GM18499 (cell line): ENCODE results near the gene MPDZ.

Source experiments
- ATAC-seq: cut with Tn5 transposase; IDR thresholded peaks from one replicate; pipeline ENCODE4 v1.9.1; 2021; ENCODE audit warnings: moderate number of reproducible peaks; ENCODE audit not compliant: insufficient read depth, unreplicated experiment

MPDZ gene

DNA sequence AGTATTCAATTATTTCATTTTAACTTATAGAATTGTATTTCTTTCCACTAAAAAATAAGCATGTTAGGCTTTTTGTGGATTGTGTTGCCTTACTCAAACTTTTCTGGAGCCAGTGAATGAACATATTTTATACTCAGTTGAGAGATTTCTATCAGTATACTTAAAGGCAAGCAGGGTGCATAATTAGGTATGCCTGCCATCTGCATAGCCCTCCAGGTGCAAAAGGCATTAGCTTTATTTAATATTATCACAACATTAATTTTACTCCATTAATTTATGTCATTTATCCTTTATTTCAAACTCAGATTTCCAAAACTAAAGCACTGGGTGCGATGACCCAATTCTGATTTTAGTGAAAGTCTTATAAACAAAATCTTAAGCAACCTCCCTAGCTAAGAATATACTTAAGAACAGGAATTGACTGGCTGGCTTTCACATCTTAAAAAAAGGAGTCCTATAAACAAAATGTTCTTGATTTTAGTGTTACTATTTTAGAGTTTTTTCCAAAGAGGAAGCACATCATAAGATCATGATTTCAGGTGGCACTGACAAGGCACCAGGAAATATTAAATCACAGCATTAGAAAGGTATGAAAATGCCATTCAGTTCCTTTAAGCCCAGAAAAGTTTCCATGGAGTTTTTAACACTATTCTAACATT, 178.4 kb downstream of the MPDZ start:
- no peak for ATAC-seq

DNA sequence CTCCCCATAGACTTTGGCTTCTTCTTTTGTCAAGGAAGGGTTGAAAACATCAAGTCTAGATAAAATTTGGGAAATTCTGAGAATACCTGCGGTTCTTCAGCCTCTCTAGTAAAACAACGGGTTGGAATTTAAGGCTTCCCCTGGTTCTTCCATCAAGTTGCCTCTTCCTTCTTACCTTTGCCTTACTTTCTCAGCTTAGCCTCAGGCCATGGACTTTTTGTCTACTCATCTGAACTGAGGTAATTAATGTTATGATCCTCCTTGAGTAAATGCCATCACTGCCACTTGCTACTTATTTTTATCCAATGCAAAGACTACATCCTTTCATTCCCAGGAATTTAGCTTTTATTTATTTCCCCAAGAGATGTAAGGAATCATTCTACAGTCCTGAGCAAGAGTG, 184.4 kb downstream of the MPDZ start:
- no peak for ATAC-seq

DNA sequence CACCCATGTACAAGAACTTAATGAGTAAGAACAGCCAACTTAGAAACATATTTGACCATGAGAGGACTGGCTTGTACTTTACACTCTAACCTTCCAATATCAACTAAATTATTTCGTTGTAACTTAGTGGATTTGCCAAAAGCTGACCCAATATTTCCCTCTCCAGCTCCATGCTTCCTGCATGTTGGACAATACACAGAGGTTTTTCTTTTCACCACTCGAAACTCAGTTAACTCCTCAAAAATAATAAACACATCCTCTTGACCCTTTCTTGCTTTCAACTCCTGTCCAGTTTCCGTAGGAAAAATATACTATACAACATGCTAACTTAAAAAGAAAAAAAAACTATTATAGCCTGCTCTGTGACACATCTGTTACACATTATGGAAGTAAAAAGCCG, 188.9 kb downstream of the MPDZ start:
- ATAC-seq = no peak

DNA sequence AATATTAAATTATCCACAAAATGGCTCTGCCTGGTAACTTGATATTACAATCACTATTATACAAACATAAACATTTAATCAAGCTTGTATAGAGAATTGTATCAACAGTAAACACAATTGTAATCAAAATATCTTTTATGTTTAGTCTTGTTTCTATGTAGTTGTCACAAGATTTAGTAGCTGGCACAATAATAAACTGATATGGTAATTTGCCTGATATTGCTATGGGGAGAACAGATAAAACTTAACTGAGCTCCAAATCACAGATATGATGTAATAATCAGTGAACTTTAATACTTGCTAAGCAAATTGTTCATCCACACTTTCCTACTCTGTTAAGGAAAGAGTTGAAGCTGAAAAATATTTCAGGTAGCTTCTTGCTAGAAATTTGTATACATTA, 189.8 kb downstream of the MPDZ start:
- ATAC-seq = no peak

DNA sequence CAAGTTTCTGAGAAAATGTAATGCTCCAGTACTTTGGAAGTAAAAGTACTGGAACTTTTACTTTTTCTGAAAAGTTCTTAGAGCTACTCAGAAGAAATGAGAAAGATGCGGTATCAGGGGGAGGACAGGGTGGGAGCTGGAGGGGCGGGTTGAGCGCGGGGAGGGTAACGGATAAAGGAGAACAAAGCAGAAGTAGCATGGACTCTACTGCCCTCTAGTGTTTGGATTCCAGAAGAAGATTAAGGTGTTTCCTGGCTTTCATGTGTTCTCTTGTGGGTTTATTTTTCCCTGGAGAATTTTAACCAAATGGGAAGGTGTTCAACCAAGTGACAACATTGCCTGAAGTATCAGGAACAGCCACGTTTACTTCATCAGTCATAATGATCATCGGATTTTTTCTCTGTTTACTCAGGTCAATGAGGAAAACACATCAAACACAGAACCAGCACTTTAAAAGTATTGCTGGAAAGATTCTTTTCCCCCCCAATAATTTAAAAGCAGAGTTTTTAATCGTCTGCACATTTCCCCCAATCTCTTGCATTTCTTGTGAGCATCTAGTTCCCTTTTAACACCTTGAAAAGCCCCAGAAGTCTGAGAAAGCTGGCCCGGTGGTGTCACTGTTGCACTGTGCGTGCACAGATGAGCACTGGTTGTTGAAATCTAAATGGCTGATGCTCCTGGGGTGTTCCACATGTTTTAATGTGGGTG, 190.6 kb downstream of the MPDZ start:
- ATAC-seq = no peak

DNA sequence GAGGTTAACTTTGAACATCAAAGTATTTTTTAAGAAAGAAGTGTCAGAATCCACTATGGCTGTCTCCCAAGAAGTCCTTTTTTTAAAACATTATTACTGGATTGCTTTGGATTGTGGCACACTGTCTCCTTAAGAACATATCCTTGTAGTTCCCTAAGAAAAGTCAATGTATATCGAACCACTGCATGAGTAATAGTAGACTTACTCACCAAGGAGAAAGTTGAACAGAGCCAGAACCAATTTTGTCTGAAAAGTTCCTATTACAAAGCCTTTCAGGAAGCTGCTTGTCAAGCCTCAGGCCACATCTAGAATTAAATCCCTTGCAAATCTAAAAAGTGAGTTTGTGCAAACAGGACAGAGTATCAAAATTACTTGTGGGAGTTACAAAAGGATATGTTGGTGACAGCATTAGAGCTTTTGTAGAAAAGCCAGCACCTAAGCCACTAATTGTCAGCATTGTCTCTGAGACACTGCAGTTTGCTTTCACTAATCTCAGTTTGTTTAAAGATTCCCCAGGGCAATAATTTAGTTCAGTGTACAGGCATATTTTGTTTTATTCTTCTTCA, 195.4 kb downstream of the MPDZ start:
- no peak for ATAC-seq

DNA sequence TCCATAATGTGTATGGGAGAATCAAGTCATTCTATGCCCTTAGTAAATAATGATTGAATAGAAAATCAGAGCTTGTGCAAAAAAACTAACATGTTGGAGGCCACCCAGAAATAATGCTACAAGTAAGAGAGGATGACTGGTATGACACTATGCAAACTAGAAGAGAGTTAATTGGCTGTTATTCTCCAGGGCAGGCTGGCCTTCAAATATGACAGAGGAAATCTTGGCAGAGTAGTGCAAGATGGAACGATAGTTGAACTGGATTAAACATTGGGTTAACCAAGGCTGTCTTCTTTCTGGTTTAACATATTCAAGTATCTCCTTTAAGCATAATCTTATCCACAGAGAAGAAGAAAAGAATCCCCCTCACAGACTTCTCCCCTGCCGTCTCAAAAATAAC, 196.1 kb downstream of the MPDZ start:
- no peak for ATAC-seq

DNA sequence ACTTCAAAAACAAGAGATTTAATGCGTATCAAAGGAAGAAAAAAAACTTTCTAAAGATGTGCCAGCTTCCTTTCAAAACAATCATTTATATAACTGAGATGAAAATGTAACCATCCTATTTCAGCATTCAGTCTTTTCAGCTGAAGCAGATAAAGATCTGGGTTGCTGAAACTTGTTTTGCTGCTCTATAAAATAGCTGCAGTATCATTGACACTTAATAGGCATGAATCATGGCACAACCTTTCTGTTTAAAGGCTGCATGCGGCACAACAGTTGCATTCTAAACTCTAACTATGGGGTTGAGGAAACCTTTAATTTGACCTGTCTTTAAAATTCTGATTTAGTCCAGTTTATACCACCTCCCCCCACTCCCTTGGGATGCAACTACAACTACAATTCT, 196.7 kb downstream of the MPDZ start:
- no peak for ATAC-seq

DNA sequence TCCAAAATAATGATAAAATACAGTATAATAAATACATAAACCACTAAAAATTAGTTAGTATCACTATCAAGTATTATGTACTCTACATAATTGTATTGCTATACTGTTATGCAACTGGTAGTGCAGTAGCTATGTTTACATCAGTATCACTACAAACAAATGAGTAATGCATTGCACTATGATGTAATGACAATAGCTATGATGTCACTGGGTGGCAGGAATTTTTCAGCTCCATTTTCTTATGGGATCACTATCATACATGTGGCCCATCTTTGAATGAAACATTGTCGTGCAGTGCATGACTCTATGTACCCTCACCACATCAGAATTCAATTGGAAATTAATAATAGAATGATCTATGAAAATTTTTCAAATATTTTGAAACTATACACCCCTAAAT, 201.3 kb downstream of the MPDZ start:
- no peak for ATAC-seq

DNA sequence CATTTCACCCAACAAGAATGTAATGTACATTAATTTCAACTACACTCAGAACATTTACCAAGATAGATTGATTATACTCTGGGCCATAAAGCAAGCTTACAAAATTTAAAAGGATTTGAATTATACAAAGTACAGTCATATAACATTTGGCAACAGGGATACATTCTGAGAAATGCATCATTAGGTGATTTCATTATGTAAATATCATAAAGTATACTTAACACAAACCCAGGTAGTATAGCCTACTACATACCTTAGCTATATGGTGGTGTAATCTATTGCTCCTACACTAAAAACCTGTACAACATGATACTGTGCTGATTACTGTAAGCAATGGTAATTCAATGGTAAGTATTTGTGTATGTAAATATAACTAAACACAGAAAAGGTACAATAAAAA, 202.9 kb downstream of the MPDZ start:
- no peak for ATAC-seq

DNA sequence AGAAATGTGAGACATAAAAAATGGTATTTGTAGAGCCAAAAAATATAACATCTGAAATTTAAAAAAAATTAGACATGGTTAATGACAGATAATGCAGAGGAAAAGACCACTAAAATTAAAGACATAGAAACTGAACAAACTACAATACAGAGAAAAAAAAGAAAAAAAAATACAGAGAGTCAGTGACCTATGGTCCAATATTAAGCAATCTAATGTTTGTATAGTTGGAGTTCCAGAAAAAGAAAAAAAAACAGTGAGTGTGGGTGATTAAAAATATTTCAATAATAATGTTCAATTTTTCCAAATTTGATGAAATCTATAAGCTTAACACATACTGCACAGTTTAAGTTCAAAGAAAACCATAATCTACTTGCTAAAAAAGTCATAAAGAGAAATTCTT, 207.6 kb downstream of the MPDZ start:
- ATAC-seq = no peak

DNA sequence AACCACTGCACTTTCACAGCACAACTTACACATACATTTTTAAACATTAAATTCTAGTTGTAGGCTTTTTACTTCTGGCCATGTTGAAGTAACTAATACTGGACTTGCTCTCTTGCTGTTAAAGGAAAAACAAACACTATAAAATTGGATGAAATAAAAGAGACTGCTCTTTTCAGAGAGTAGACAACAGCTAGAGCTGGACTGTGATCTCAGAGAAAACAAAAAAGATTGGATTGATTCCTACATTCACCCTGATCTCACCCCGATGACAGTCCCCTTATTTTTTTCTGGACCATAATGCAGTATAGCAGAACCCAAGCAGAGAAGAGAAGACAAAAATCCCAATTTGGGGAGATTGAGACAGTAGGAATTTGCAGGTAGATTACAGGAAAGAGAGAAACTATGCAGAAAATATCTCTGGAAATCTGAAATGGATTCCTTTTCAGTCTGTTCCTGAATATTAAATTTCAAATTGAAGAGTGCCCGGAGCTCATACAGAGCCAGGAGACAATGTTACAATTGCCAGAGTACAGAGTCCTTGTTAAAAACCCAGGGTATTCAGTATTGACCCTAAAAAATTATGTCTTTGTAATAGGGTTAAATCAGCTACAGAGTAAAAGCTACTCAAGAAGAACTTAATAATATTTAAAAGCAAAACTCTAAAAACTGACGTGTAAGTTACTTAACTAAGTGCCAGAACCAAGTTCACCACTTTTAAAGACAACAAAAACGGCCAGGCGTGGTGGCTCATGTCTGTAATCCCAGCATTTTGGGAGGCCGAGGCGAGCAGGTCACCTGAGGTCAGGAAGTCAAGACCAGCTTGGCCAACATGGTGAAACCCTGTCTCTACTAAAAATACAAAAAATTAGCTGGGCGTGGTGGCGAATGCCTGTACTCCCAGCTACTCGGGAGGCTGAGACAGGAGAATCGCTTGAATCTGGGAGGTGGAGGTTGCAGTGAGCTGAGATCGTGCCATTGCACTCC, 208.6 kb downstream of the MPDZ start:
- no peak for ATAC-seq

DNA sequence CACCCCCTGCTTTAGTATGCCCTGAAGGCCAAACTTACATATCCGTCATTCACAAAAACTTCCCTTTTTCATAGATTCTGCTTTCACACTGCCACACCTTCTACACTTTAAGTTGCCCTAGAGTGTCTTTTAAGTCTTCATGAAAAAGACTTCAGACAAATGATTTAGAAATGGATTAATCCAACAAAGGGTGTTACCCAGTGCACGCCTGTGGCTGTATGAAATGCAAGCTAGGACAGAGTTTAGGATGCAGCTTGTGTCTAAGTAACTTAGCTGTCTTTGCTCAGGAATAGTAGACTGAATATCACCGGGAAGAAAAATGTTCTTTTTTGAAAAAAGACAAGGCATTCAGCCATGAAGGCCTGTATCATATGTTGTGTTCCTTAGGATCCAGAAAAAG, 210.0 kb downstream of the MPDZ start:
- no peak for ATAC-seq

DNA sequence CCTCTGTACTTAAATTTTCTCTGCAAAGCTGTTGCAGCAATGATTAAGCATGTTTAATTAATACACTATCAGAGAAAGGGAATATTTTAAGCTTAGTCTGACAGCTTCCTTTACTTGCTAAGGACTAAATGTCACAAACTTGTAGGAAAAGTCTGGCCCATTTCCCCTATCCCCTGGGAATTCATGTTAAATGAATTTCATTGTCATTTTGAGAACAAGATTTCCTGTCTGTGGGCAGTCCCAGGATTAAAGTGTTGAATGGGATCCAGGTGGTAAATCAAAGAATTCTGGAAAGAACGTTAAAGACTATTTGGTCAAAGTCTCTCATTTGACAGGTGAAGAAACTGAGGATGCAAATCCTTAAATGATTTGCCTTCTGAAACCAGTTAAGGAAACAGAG, 214.8 kb downstream of the MPDZ start:
- ATAC-seq = no peak

DNA sequence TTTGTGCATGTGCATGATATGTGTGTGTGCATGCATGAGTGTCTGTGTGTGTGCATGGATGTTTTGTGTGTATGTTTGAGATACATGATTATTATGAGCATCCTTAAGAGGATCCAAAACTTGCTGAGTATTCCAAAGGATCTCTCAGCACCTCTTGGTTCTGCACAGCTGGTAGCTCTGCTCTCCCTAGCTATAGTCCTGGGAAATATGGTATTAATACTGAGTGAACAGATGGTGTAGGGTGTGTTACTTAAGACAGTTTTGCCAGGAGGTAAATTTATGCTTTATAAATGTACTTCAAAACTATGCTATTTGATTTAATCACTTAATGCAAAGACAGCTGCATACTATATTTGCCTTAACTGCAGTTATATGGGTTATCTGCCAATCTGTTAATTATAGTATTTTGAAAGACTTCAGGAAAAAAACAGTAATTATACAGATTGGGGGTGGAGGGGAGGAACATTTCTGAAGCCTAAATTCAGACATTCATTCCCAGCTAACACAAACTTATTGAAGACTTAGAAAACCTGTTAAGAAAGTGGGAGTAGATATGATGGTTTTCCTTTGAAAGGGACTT, 215.5 kb downstream of the MPDZ start:
- ATAC-seq = no peak

DNA sequence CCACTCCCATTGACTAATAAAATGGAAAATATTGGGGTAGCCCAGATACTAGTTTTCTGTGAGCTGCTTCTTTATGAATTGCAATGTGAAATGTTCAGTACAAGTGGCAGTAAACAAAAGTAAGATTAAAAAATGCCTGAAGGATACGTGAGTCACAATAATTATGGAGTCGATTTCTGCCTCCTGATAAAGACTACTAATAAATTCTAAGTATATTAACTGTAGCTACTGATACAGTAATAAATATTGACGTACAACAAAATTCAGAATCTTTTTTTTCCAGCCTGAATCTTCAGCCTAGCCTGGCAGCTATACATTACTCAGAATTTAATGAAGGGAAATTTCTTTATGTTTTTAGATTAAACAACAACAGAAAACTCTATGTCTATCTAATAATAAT, 218.1 kb downstream of the MPDZ start:
- no peak for ATAC-seq
